NCI-H82 (cell line): ENCODE data around the gene ADAP1.
A peak's percentile ranks its signal among the peaks of the same experiment; 100 is the strongest.

Experiments used
- DNase-seq: peaks from one replicate; lab custom pipeline; 2025; lab: John Stamatoyannopoulos, UW

The ADAP1 gene

GRCh38 chr7:922334-923107, 32.0 kb downstream of the ADAP1 start:
- DNase-seq: no peak

DNA sequence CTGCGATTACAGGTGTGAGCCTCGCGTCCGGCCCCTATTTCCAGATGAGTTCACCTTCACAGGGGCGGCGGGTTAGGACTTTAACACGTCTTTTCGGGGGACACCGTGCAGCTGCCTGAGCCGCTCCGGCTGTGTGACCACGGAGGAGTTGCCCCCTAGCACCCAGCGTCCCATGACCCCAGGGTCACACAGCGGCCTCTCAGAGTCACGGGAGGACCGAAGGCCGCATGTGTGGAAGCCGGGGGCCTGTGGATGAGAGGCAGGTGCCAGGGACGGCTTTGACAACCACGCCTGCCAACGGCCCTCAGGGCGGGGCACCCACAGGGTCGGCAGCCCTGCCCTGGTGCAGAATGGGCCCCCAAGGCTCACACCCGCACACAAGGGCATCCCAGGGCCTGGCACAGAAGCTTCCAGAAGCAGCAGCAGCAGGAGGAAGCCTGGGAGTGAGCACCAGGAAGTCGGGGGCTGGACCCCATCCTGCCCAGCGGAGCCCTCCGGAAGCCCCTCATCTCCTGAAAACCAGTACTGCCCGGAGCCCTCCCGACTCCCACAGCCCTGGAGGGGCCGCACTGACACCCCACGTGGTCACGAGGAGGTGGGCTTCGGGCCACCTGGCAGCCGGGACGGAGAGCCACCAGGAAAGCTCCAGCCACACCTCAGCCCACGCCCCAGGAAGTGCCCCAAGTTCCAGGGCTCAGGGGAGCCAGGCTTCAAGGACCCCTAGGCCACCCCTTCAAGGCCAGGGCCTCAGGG, 32.7 kb downstream of the ADAP1 start:
- no peak for DNase-seq

- DNase-seq: no peak
Observed at GRCh38 chr7:921071-921461, 33.4 kb downstream of the ADAP1 start.

GRCh38 chr7:920351-921070, 34.0 kb downstream of the ADAP1 start:
- no peak for DNase-seq

- no peak for DNase-seq
Observed at GRCh38 chr7:919924-920341, 34.5 kb downstream of the ADAP1 start.

DNA sequence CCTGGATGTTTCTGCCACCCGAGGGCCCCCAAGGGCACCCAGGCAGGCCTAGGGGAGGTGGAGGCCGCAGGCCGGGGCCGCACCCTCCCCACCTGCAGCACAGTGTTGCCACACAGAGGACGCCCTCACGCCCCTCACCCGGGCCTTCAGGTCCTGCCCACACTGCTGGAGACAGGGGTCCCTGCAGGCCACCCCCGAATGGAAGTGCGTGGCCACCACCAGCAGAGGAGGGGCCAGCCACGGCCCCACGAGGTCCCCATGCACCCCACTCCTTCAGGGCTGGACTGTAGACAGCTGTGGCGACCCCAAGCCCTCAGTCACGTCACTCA, 35.4 kb downstream of the ADAP1 start:
- DNase-seq: no peak

GRCh38 chr7:918441-919113, 35.9 kb downstream of the ADAP1 start:
- no peak for DNase-seq

GRCh38 chr7:918118-918425, 36.4 kb downstream of the ADAP1 start:
- DNase-seq: no peak

GRCh38 chr7:917255-918117, 37.0 kb downstream of the ADAP1 start:
- no peak for DNase-seq

DNA sequence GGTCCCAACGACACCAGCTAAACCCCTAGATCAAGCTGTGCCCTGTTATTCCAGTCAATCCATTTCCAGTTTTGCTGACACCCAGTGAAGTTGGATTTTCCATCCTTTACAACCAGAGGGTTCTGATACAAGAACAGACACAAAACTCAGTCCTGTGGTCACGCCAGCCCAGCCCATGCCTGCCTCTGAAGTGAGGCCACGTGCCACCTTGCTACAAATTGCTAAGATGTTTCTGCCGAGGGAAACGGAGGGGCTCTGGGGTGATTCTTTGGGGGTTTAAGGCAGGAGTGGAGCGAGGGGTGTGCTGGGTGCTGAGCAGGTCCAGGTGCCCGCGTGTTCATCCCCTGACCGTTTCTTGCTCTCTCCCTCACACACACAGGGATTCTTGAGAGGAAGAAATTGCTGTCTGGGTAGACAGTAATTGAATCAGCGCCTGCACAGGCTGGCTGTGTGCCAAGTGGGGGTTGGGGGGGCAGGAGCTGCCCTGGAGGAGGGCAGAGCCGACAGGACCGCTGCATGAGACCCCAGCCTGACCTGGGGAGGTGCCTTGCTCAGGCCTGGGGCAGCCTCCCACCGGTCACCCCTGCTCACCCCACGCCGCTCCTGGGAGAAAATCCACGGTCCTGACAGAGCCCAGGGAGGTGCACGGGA, 38.1 kb downstream of the ADAP1 start:
- peak; percentile 39 for DNase-seq

- peak; percentile 41 for DNase-seq
Observed at GRCh38 chr7:915291-916218, 38.9 kb downstream of the ADAP1 start.

GRCh38 chr7:914521-915194, 39.8 kb downstream of the ADAP1 start:
- no peak for DNase-seq

DNA sequence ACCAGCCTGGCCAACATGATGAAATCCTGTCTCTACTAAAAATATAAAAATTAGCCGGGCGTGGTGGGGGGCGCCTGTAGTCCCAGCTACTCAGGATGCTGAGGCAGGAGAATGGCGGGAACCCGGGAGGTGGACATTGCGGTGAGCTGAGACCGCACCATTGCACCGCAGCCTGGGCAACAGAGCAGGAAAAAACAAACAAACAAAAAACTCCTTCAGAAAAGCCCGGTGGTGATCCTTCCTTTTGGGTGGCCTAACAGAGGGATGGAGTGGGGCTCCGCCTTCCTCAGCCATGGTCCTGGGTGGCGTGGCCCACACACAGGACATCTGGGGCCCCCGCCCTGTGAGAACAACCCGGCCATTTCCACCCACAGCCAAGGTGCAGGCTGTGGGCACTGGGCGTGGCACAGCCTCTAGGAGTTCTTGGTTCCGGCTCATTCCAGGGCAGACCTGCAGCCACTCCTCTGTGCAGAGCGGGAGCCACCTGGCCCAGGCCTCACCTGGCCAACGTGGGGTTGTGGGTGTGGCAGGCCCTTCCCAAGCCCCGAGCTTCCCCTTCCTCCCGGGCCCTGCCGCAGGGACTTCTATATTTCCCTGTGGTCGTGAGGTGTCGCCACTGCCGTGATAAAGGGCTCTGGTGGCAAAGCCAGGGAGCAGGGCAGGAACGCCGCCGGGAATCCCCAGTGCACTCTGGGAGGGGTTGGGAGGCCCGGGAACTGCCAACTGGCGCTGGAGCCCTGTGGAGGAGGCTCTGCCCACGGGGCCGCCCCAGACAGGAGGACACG, 40.6 kb downstream of the ADAP1 start:
- DNase-seq: no peak

GRCh38 chr7:911791-912480, 42.5 kb downstream of the ADAP1 start:
- DNase-seq: no peak

DNA sequence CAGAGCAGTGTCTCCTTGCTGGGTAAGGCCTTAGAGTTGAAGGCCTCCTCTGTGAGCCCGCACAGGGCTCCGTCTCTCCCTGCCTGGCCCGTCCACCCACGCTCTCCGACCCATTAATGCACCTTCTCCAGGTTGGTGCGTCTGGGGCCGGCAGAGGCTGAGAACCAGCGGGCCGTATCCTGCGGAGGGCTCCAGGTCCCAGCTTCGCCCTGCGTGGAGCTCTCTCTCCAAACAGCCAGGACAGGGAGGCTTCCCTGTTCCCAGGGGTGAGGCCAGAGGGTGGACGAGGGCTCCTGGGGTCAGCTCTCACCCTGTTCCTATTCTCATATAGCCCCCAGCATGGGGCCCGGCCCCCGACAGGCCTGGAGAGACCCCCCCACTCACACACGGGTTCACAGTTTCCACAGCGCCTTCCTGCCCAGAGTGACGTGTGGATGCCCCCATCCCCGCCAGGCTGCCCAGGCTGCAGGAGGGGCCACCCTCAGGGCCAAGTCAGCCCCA, 43.5 kb downstream of the ADAP1 start:
- no peak for DNase-seq

- DNase-seq: no peak
Observed at GRCh38 chr7:910441-910861, 44.0 kb downstream of the ADAP1 start.
